Endothelial cell of umbilical vein (primary cell): ENCODE measurements around the gene SAMD4B. TPM values are rescaled to one million over a fixed set of nuclear protein-coding genes. Genes with fewer than 3 reads are reported as not detected.

Experiments
- BruUV-seq: library from RNA; stranded (reverse); fragments of 400-500 nt; replicated peaks from 2 replicates; lab custom pipeline; 2021; lab: Mats Ljungman, UMichigan
- CTCF ChIA-PET: fragments of 300-600, 350-600 bp; sonication (Branson Sonifier 250); formaldehyde crosslinking; loops from one replicate; lab custom pipeline; 2021; ENCODE audit warnings: antibody characterized with exemption, inconsistent platforms; lab: Charles Lee
- POLR2A ChIA-PET: fragments of 300-600, 350-600 bp; sonication (Branson Sonifier 250); formaldehyde crosslinking; loops from one replicate; lab custom pipeline; 2021; ENCODE audit warnings: antibody characterized with exemption, inconsistent platforms; lab: Charles Lee
- DNase-seq: peaks from one replicate; pipeline ENCODE4 v3.0.0-alpha.2; 2011; ENCODE audit warnings: low read depth, low spot score
- FAIRE-seq: peaks from 2 replicates; lab custom pipeline; 2011; peaks lifted over from hg19 to GRCh38; lab: Jason Lieb, UNC
- H2AFZ ChIP-seq: 2 replicates; pipeline ENCODE4 v1.6.0; 2012; ENCODE audit warnings: low read depth, low read length, control low read depth, inconsistent platforms
- H3K27ac ChIP-seq: 2 replicates; pipeline ENCODE4 v1.5.1; 2011; ENCODE audit warnings: low read depth, mild to moderate bottlenecking, control low read depth, low read length, moderate library complexity; ENCODE audit not compliant: insufficient read depth
- H3K27me3 ChIP-seq, 2 experiments: 2 replicates each; pipeline versions ENCODE4 v1.6.0 to v1.6.1; 2011; ENCODE audit warnings: low read length in 2 of 2, mixed read lengths in 1 of 2; ENCODE audit not compliant: control insufficient read depth in 2 of 2, insufficient read depth in 2 of 2
- H3K36me3 ChIP-seq, 2 experiments: 2 replicates in 1 of 2; 3 replicates in 1 of 2; pipeline ENCODE4 v1.5.1; 2011; ENCODE audit warnings: low read length in 2 of 2, mild to moderate bottlenecking in 1 of 2, moderate library complexity in 1 of 2; ENCODE audit not compliant: control insufficient read depth in 2 of 2, insufficient read depth in 2 of 2; ENCODE audit errors: extremely low read depth in 1 of 2
- H3K4me1 ChIP-seq: 3 replicates; pipeline ENCODE4 v1.5.1; 2011; ENCODE audit warnings: mild to moderate bottlenecking, low read length; ENCODE audit not compliant: control insufficient read depth, insufficient read depth; ENCODE audit errors: extremely low read depth
- H3K4me2 ChIP-seq: 2 replicates; pipeline ENCODE4 v1.6.1; 2011; ENCODE audit warnings: low read length, control low read depth, mixed read lengths; ENCODE audit not compliant: insufficient read depth
- H3K4me3 ChIP-seq, 3 experiments: fragments of 200-600 bp in 1 of 3; sonication (generic), shearing (Covaris generic) in 1 of 3; replicated peaks in 1 of 3; 2 replicates each; pipeline ENCODE4 v1.5.1; 2011 to 2016; ENCODE audit warnings: control low read depth in 3 of 3, low read length in 3 of 3, mild to moderate bottlenecking in 2 of 3, inconsistent platforms in 1 of 3, low read depth in 1 of 3, moderate library complexity in 1 of 3; ENCODE audit not compliant: insufficient read depth in 1 of 3
- H3K79me2 ChIP-seq: 2 replicates; pipeline ENCODE4 v1.6.0; 2012; ENCODE audit warnings: low read length, inconsistent platforms; ENCODE audit not compliant: control insufficient read depth, insufficient read depth
- H3K9ac ChIP-seq: replicated peaks from 2 replicates; pipeline ENCODE3; 2011; ENCODE audit warnings: low read length, control low read depth; ENCODE audit not compliant: insufficient read depth; ENCODE audit errors: extremely low read depth
- H3K9me1 ChIP-seq: replicated peaks from 3 replicates; pipeline ENCODE4 v1.6.0; 2011; ENCODE audit warnings: mild to moderate bottlenecking, low read length; ENCODE audit not compliant: control insufficient read depth, insufficient read depth; ENCODE audit errors: extremely low read depth
- H3K9me3 ChIP-seq: replicated peaks from 2 replicates; pipeline ENCODE4 v1.5.1; 2012; ENCODE audit warnings: low read length, inconsistent platforms; ENCODE audit not compliant: control insufficient read depth, insufficient read depth
- H4K20me1 ChIP-seq: replicated peaks from 2 replicates; pipeline ENCODE3; 2011; ENCODE audit warnings: mild to moderate bottlenecking, low read length; ENCODE audit not compliant: control insufficient read depth, insufficient read depth; ENCODE audit errors: extremely low read depth
- CTCF ChIP-seq, 2 donors: IDR thresholded peaks; 1 replicate in 1 of 2; 2 replicates in 1 of 2; pipeline ENCODE4 v1.5.1; 2011; ENCODE audit warnings: low read length in 2 of 2, mild to moderate bottlenecking in 2 of 2, moderate library complexity in 2 of 2, control low read depth in 1 of 2, inconsistent platforms in 1 of 2, low read depth in 1 of 2; ENCODE audit not compliant: insufficient read depth in 1 of 2; ENCODE audit errors: extremely low read depth in 1 of 2
- EZH2 ChIP-seq: IDR thresholded peaks from 2 replicates; pipeline ENCODE4 v1.6.1; 2012; ENCODE audit warnings: borderline replicate concordance, low read depth, mild to moderate bottlenecking, moderate library complexity, low read length, inconsistent platforms; ENCODE audit not compliant: severe bottlenecking
- FOS ChIP-seq: IDR thresholded peaks from 2 replicates; pipeline ENCODE4 v1.6.1; 2011; ENCODE audit warnings: mild to moderate bottlenecking, low read length, moderate library complexity, borderline replicate concordance; ENCODE audit not compliant: insufficient read depth
- GATA2 ChIP-seq: IDR thresholded peaks from 2 replicates; pipeline ENCODE4 v1.7.0; 2011; ENCODE audit warnings: low read depth, mild to moderate bottlenecking, moderate library complexity, mixed read lengths, low read length; ENCODE audit not compliant: insufficient read length, insufficient read depth
- JUN ChIP-seq: IDR thresholded peaks from 2 replicates; pipeline ENCODE4 v1.6.1; 2011; ENCODE audit warnings: borderline replicate concordance, low read depth; ENCODE audit not compliant: insufficient read length, insufficient read depth
- MAX ChIP-seq: IDR thresholded peaks from 2 replicates; pipeline ENCODE4 v1.6.1; 2011; ENCODE audit not compliant: insufficient read depth, insufficient read length
- MYC ChIP-seq: IDR thresholded peaks from one replicate; pipeline ENCODE4 v1.6.1; 2011; ENCODE audit warnings: mild to moderate bottlenecking, low read depth, low read length
- POLR2A ChIP-seq: IDR thresholded peaks from 2 replicates; pipeline ENCODE4 v1.6.1; 2012; ENCODE audit warnings: low read depth, mild to moderate bottlenecking, control low read depth, low read length
- POLR2AphosphoS5 ChIP-seq: IDR thresholded peaks from 2 replicates; pipeline ENCODE4 v1.6.1; 2012; ENCODE audit warnings: low read depth, mild to moderate bottlenecking, control low read depth, low read length, moderate library complexity; ENCODE audit not compliant: insufficient read depth
- dilution Hi-C: fragments of 300-500 bp; cut with MboI; formaldehyde crosslinking; loops from one replicate; pipeline ENCODE4 v1.15.0; 2019; ENCODE audit warnings: low sequenced_read_pairs; ENCODE audit not compliant: extremely low pct_ligation_motif_present
- intact Hi-C: fragments of 100-400 bp; cut with micrococcal nuclease; formaldehyde crosslinking; loops from one replicate; pipeline ENCODE4 v1.10.0; 2022
- polyA plus RNA-seq, 4 experiments: library from polyadenylated mRNA; depleted of rRNA in 3 of 4; stranded (reverse) in 3 of 4; unstranded in 1 of 4; fragments of >200 nt; gene quantifications; 2 replicates each; pipeline versions ENCODE4 v1.2.1 to v1.2.3, GENCODE V29; 2011 to 2012; ENCODE audit warnings: missing spikeins in 1 of 4
- total RNA-seq: library from RNA; stranded (reverse); gene quantifications from 2 replicates; pipeline ENCODE4 v1.2.3, GENCODE V29; 2021

Gene SAMD4B
- total and polyA plus RNA-seq, 2 donors (not counting 3 experiments of a cell fraction or from before 2014, with no cell fraction given): 82.1 to 84.2 TPM

- Histone ChIP-seq H3K27me3 (no peaks in the 10 kb centered on the region), H3K79me2 (peaks cover 8% of the 10 kb centered on the region), H3K9me1 (no peaks in the 10 kb centered on the region), H3K4me3 (no peak overlapping the region), H3K36me3 (peaks cover 8 to 43% of the 10 kb centered on the region in 2 experiments), H3K27ac (no peak overlapping the region), H3K9ac (no peak overlapping the region), H4K20me1 (no peaks in the 10 kb centered on the region), H3K4me2 (no peak overlapping the region), H2AFZ (no peak overlapping the region), H3K4me1 (peaks cover 4% of the 10 kb centered on the region), H3K9me3 (no peaks in the 10 kb centered on the region)
- BruUV-seq: no TSS peak
- DNase-seq (no peak), FAIRE-seq (no peak)
- ChIA-PET POLR2A (no interaction called here), CTCF (no interaction called here)
- dilution Hi-C loops (no loop called here), intact Hi-C loops (no loop called here)
- no peak for TF ChIP-seq POLR2A
- no peak for TF ChIP-seq EZH2
- no peak for TF ChIP-seq MAX
- no peak for TF ChIP-seq JUN
- no peak for TF ChIP-seq POLR2AphosphoS5
- TF ChIP-seq FOS: no peak
- TF ChIP-seq MYC: no peak
- TF ChIP-seq CTCF (IDR thresholded peaks at IDR 0.05; ENCODE audit: extremely low read depth in 1 of 2, insufficient read depth in 1 of 2, low read depth in 1 of 2, low read length in 2 of 2): no peak
- TF ChIP-seq GATA2: no peak
Observed at GRCh38 chr19:39419003-39419402, 76.8 kb downstream of the SAMD4B start.
